Type B pancreatic cell (in vitro differentiated cells): ENCODE measurements around the gene PIH1D1. TPM values are rescaled to one million over a fixed set of nuclear protein-coding genes. Genes with fewer than 3 reads are reported as not detected.

Experiments
- DNase-seq: peaks from one replicate; pipeline ENCODE4 v3.0.0; 2021; ENCODE audit warnings: mixed read lengths; ENCODE audit not compliant: unreplicated experiment; ENCODE audit errors: extremely low spot score
- H3K27ac Mint-ChIP-seq: 2 replicates; pipeline ENCODE4 v1.8.0; 2021; ENCODE audit warnings: mild to moderate bottlenecking, mixed read lengths
- H3K27me3 Mint-ChIP-seq: 2 replicates; pipeline ENCODE4 v1.8.0; 2021; ENCODE audit warnings: mixed read lengths
- H3K36me3 Mint-ChIP-seq: 2 replicates; pipeline ENCODE4 v1.8.0; 2021; ENCODE audit warnings: mixed read lengths
- H3K4me1 Mint-ChIP-seq: one replicate; pipeline ENCODE4 v1.8.0; 2021; ENCODE audit warnings: mixed read lengths; ENCODE audit not compliant: unreplicated experiment
- H3K4me3 Mint-ChIP-seq: 2 replicates; pipeline ENCODE4 v1.8.0; 2021; ENCODE audit warnings: mild to moderate bottlenecking, mixed read lengths
- H3K9me3 Mint-ChIP-seq: 2 replicates; pipeline ENCODE4 v1.8.0; 2021; ENCODE audit warnings: mixed read lengths
- CTCF ChIP-seq: fragments of 200-600 bp; sonication (generic); conservative IDR thresholded peaks from 2 replicates; pipeline ENCODE4 v1.5.0; 2021; ENCODE audit warnings: antibody characterized with exemption, mild to moderate bottlenecking
- total RNA-seq: library from RNA; stranded (reverse); gene quantifications from 2 replicates; pipeline ENCODE4 v1.2.1, GENCODE V29; 2021; ENCODE audit warnings: low replicate concordance

Gene PIH1D1
- total RNA-seq, 1 donor from 2014 or later: 93.3 TPM

GRCh38 chr19:49438261-49438660 is 13.4 kb downstream of the PIH1D1 start:
- no peak for DNase-seq
- no peaks in the 10 kb centered on the region for H3K9me3 Mint-ChIP-seq
- H3K36me3 Mint-ChIP-seq: no peaks in the 10 kb centered on the region
- no peak overlapping the region for H3K27ac Mint-ChIP-seq
- peaks cover 15% of the 10 kb centered on the region for H3K4me1 Mint-ChIP-seq
- H3K27me3 Mint-ChIP-seq: peaks cover 92% of the 10 kb centered on the region
- H3K4me3 Mint-ChIP-seq: no peak overlapping the region
- no peak for TF ChIP-seq CTCF

- Mint-ChIP-seq H3K36me3 (no peaks in the 10 kb centered on the region), H3K4me3 (no peak overlapping the region), H3K27ac (no peak overlapping the region), H3K27me3 (peaks cover 96% of the 10 kb centered on the region), H3K4me1 (peaks cover 13% of the 10 kb centered on the region), H3K9me3 (no peaks in the 10 kb centered on the region)
- TF ChIP-seq CTCF: no peak
- no peak for DNase-seq
These were observed 14.4 kb downstream of the PIH1D1 start for GRCh38 chr19:49437231-49437630.

- Mint-ChIP-seq H3K4me1 (peaks cover 6% of the 10 kb centered on the region), H3K9me3 (no peaks in the 10 kb centered on the region), H3K4me3 (no peak overlapping the region), H3K27ac (no peak overlapping the region), H3K36me3 (no peaks in the 10 kb centered on the region), H3K27me3 (peaks cover 93% of the 10 kb centered on the region)
- TF ChIP-seq CTCF: no peak
- no peak for DNase-seq
These were observed 15.1 kb downstream of the PIH1D1 start for GRCh38 chr19:49436381-49437017.

GRCh38 chr19:49435670-49436069 is 15.9 kb downstream of the PIH1D1 start:
- no peak for TF ChIP-seq CTCF
- Mint-ChIP-seq H3K4me1 (peaks cover 3% of the 10 kb centered on the region), H3K27ac (no peak overlapping the region), H3K36me3 (no peaks in the 10 kb centered on the region), H3K27me3 (peaks cover 93% of the 10 kb centered on the region), H3K4me3 (no peak overlapping the region), H3K9me3 (no peaks in the 10 kb centered on the region)
- no peak for DNase-seq

DNA sequence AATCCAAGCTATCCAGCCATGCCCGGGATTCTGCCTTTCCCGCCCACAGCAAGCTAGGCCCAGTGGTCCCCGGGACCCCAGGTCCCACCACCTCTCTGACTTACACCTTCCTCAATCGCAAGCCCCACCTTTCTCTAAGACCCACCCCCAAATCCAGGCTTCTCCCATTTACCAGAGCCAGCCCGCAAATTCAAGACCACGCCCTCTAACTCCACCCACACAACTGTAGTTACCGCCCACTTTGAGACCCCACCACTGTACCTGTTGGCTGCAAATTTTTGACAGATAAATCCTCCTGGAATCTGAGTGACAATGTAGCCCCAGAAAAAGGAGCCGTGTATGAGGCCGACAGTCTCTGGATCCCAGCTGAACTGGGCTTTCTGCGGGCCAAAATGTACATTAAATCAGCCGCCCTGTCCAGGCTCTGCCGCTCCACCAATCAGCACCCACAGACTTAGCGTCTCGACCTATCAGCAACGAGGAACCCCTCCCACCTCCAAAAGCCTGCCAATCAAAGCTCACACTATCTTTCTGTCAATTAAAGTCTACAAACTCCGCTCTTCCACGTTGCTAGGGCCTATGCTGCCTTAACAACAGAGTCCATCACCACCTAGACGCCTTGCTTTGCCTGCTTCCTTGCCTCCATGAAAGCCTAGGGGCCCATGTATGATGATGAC is 16.6 kb downstream of the PIH1D1 start:
- no peak overlapping the region for H3K4me3 Mint-ChIP-seq

More for the DNA sequence above, 16.6 kb downstream of the PIH1D1 start:
- H3K27ac Mint-ChIP-seq: no peak overlapping the region
- peaks cover 93% of the 10 kb centered on the region for H3K27me3 Mint-ChIP-seq
- H3K9me3 Mint-ChIP-seq: no peaks in the 10 kb centered on the region
- no peaks in the 10 kb centered on the region for H3K4me1 Mint-ChIP-seq
- H3K36me3 Mint-ChIP-seq: no peaks in the 10 kb centered on the region
- TF ChIP-seq CTCF: no peak
- no peak for DNase-seq
